Fibroblast of lung (primary cell): ENCODE measurements around the gene RASSF8.

Experiments used
- EZH2 ChIP-seq: IDR thresholded peaks from 2 replicates; pipeline ENCODE4 v1.5.1; 2012; ENCODE audit warnings: low read length, control low read depth, mild to moderate bottlenecking; ENCODE audit errors: missing control alignments
- TF ChIP-seq, protein P1 (sequence below), 2 donors: IDR thresholded peaks in 1 of 2; conservative IDR thresholded peaks in 1 of 2; 1 replicate in 1 of 2; 2 replicates in 1 of 2; pipeline ENCODE4 v1.5.1; 2011 to 2012; ENCODE audit warnings: low read length in 2 of 2, control low read depth in 1 of 2, inconsistent platforms in 1 of 2, low read depth in 1 of 2, mild to moderate bottlenecking in 1 of 2

DNA sequence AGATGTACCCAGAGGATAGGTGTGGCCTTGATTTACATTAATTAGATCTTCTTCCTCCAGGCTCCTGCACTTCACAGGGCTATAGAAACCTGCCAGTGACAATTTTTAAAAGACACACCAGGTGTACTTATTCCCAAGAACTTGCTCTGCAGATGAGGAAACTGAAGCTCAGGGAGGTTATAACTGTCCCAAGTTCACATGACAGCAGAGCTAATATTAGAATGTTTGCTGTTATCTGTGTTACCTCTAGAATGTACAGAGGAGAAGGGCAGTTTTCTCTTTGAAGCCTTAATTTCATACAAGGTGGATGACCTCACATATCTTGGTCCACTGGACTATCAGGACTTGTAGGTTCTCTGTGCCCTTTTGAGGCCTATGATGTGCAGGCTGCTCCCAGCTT lies 27.7 kb downstream of the RASSF8 start:
- TF ChIP-seq, protein P1, sequence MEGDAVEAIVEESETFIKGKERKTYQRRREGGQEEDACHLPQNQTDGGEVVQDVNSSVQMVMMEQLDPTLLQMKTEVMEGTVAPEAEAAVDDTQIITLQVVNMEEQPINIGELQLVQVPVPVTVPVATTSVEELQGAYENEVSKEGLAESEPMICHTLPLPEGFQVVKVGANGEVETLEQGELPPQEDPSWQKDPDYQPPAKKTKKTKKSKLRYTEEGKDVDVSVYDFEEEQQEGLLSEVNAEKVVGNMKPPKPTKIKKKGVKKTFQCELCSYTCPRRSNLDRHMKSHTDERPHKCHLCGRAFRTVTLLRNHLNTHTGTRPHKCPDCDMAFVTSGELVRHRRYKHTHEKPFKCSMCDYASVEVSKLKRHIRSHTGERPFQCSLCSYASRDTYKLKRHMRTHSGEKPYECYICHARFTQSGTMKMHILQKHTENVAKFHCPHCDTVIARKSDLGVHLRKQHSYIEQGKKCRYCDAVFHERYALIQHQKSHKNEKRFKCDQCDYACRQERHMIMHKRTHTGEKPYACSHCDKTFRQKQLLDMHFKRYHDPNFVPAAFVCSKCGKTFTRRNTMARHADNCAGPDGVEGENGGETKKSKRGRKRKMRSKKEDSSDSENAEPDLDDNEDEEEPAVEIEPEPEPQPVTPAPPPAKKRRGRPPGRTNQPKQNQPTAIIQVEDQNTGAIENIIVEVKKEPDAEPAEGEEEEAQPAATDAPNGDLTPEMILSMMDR (conservative IDR thresholded peaks at IDR 0.05 in 1 of 2, IDR thresholded peaks at IDR 0.05 in 1 of 2; ENCODE audit: low read depth in 1 of 2, low read length in 2 of 2), result no peak
- no peak for TF ChIP-seq EZH2
